GM12878 (cell line): ENCODE measurements around the gene GID4. TPM values are rescaled to one million over a fixed set of nuclear protein-coding genes. Genes with fewer than 3 reads are reported as not detected.

Experiments used
- ATF3 ChIP-seq: IDR thresholded peaks from 2 replicates; pipeline ENCODE4 v1.6.1; 2011; ENCODE audit warnings: low read depth, mild to moderate bottlenecking, low read length, moderate library complexity, borderline replicate concordance; ENCODE audit errors: extremely low read depth
- ELK1 ChIP-seq: IDR thresholded peaks from 2 replicates; pipeline ENCODE4 v1.6.1; 2012; ENCODE audit warnings: low read depth, low read length, improper control_type of control experiment
- ESRRA ChIP-seq: IDR thresholded peaks from 2 replicates; pipeline ENCODE4 v1.6.1; 2012; ENCODE audit warnings: mild to moderate bottlenecking, low read length, improper control_type of control experiment
- GABPA ChIP-seq: IDR thresholded peaks from 2 replicates; pipeline ENCODE4 v1.6.1; 2014; ENCODE audit warnings: antibody characterized with exemption, low read depth, mild to moderate bottlenecking, inconsistent platforms
- HCFC1 ChIP-seq: fragments of 150-350 bp; IDR thresholded peaks from 2 replicates; pipeline ENCODE4 v1.6.1; 2014; ENCODE audit warnings: low read length
- IRF4 ChIP-seq: IDR thresholded peaks from 2 replicates; pipeline ENCODE4 v1.6.1; 2011; ENCODE audit warnings: low read depth, low read length
- LARP7 ChIP-seq: fragments of 450-650 bp; IDR thresholded peaks from 2 replicates; pipeline ENCODE4 v1.6.1; 2017; ENCODE audit warnings: mild to moderate bottlenecking
- NKRF ChIP-seq: fragments of 450-650 bp; conservative IDR thresholded peaks from 2 replicates; pipeline ENCODE4 v1.6.1; 2017; ENCODE audit warnings: mild to moderate bottlenecking, moderate library complexity
- RFX5 ChIP-seq: IDR thresholded peaks from 2 replicates; pipeline ENCODE4 v1.6.1; 2011; ENCODE audit warnings: low read depth, low read length, improper control_type of control experiment
- SREBF1 ChIP-seq: IDR thresholded peaks from 2 replicates; pipeline ENCODE4 v1.6.1; 2012; ENCODE audit warnings: mild to moderate bottlenecking, low read length
- TCF7 ChIP-seq: IDR thresholded peaks from 2 replicates; pipeline ENCODE4 v1.6.1; 2014; ENCODE audit warnings: antibody characterized with exemption, borderline replicate concordance
- USF1 ChIP-seq: IDR thresholded peaks from 2 replicates; pipeline ENCODE4 v1.6.1; 2011; ENCODE audit warnings: borderline replicate concordance, low read depth, mild to moderate bottlenecking, moderate library complexity, mixed read lengths, low read length; ENCODE audit not compliant: insufficient read depth; ENCODE audit errors: extremely low read length
- YBX1 ChIP-seq: fragments of 450-650 bp; IDR thresholded peaks from 2 replicates; pipeline ENCODE4 v1.6.1; 2016; ENCODE audit warnings: antibody characterized with exemption
- polyA plus RNA-seq, 11 experiments: library from polyadenylated mRNA; depleted of rRNA in 4 of 11; unstranded in 6 of 11; stranded (reverse) in 5 of 11; fragments of >200 nt; fragmentation: Nextera tagmentation in 4 of 11; fragmentation: Illumina TruSeq in 1 of 11; extraction: Ambion mirVana in 4 of 11; extraction: Trizol in 1 of 11; gene quantifications; 1 replicate in 1 of 11; 2 replicates in 10 of 11; pipeline versions ENCODE4 v1.2.1 to v1.2.3, GENCODE V29; 2011 to 2016; ENCODE audit warnings: inconsistent platforms in 2 of 11, missing spikeins in 2 of 11, low read depth in 1 of 11
- total RNA-seq, 4 experiments: library from RNA; depleted of rRNA in 3 of 4; stranded (reverse); fragments of >200 nt in 3 of 4; fragmentation: Illumina TruSeq in 1 of 4; extraction: Trizol in 1 of 4; gene quantifications; 2 replicates each; pipeline versions ENCODE4 v1.2.1 to v1.2.3, GENCODE V29; 2013 to 2021
- TF ChIP-seq, protein P1 (sequence below): fragments of 450-650 bp; formaldehyde crosslinking; IDR thresholded peaks from 2 replicates; pipeline ENCODE4 v1.5.0; 2022; ENCODE audit warnings: mild to moderate bottlenecking, missing genetic modification characterization
- TF ChIP-seq, protein P2 (sequence below): fragments of 450-650 bp; IDR thresholded peaks from 2 replicates; pipeline ENCODE4 v1.6.1; 2016; ENCODE audit warnings: mild to moderate bottlenecking
- TF ChIP-seq, protein P3 (sequence below): fragments of 450-650 bp; formaldehyde crosslinking; IDR thresholded peaks from 2 replicates; pipeline ENCODE4 v1.4.0; 2022; ENCODE audit warnings: mild to moderate bottlenecking, moderate library complexity

GID4 gene
- total and polyA plus RNA-seq, 10 of the 15 experiments (the other 5 are each of a cell fraction or from before 2014, with no cell fraction given) = 0.93 to 7.3 (median 3.6) TPM

GRCh38 chr17:18087610-18088491 lies 48.6 kb downstream of the GID4 start, which contains the start of gene DRG2 (continued):
- TF ChIP-seq, protein P1, sequence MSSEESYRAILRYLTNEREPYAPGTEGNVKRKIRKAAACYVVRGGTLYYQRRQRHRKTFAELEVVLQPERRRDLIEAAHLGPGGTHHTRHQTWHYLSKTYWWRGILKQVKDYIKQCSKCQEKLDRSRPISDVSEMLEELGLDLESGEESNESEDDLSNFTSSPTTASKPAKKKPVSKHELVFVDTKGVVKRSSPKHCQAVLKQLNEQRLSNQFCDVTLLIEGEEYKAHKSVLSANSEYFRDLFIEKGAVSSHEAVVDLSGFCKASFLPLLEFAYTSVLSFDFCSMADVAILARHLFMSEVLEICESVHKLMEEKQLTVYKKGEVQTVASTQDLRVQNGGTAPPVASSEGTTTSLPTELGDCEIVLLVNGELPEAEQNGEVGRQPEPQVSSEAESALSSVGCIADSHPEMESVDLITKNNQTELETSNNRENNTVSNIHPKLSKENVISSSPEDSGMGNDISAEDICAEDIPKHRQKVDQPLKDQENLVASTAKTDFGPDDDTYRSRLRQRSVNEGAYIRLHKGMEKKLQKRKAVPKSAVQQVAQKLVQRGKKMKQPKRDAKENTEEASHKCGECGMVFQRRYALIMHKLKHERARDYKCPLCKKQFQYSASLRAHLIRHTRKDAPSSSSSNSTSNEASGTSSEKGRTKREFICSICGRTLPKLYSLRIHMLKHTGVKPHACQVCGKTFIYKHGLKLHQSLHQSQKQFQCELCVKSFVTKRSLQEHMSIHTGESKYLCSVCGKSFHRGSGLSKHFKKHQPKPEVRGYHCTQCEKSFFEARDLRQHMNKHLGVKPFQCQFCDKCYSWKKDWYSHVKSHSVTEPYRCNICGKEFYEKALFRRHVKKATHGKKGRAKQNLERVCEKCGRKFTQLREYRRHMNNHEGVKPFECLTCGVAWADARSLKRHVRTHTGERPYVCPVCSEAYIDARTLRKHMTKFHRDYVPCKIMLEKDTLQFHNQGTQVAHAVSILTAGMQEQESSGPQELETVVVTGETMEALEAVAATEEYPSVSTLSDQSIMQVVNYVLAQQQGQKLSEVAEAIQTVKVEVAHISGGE = peak; percentile 96
- TF ChIP-seq HCFC1 (peak; percentile 85), IRF4 (peak; percentile 55; the same call in 1 of the 2 replicates), ATF3 (no peak), TCF7 (peak; percentile 83), SREBF1 (peak; percentile 50; the same call in 1 of the 2 replicates), NKRF (peak; percentile 87), RFX5 (peak; percentile 53), YBX1 (no peak), ESRRA (peak; percentile 74; the same call in 1 of the 2 replicates), USF1 (no peak), GABPA (peak; percentile 95), LARP7 (peak; percentile 97), ELK1 (peak; percentile 85)
- TF ChIP-seq, protein P2, sequence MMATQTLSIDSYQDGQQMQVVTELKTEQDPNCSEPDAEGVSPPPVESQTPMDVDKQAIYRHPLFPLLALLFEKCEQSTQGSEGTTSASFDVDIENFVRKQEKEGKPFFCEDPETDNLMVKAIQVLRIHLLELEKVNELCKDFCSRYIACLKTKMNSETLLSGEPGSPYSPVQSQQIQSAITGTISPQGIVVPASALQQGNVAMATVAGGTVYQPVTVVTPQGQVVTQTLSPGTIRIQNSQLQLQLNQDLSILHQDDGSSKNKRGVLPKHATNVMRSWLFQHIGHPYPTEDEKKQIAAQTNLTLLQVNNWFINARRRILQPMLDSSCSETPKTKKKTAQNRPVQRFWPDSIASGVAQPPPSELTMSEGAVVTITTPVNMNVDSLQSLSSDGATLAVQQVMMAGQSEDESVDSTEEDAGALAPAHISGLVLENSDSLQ = peak; percentile 45
- TF ChIP-seq, protein P3, sequence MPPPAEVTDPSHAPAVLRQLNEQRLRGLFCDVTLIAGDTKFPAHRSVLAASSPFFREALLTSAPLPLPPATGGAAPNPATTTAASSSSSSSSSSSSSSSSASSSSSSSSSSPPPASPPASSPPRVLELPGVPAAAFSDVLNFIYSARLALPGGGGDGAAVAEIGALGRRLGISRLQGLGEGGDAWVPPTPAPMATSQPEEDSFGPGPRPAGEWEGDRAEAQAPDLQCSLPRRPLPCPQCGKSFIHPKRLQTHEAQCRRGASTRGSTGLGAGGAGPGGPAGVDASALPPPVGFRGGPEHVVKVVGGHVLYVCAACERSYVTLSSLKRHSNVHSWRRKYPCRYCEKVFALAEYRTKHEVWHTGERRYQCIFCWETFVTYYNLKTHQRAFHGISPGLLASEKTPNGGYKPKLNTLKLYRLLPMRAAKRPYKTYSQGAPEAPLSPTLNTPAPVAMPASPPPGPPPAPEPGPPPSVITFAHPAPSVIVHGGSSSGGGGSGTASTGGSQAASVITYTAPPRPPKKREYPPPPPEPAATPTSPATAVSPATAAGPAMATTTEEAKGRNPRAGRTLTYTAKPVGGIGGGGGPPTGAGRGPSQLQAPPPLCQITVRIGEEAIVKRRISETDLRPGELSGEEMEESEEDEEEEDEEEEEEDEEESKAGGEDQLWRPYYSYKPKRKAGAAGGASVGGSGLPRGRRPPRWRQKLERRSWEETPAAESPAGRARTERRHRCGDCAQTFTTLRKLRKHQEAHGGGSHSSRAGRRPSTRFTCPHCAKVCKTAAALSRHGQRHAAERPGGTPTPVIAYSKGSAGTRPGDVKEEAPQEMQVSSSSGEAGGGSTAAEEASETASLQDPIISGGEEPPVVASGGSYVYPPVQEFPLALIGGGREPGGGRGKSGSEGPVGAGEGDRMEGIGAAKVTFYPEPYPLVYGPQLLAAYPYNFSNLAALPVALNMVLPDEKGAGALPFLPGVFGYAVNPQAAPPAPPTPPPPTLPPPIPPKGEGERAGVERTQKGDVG (CRISPR knock-in tag) = no peak
